Neutrophil (primary cell): ENCODE measurements around the gene ANO8.

Source experiments
- H3K27ac ChIP-seq: fragments of 200-600 bp; sonication (generic); 2 replicates; pipeline ENCODE4 v1.5.1; 2016; ENCODE audit warnings: mild to moderate bottlenecking, moderate library complexity
- H3K27me3 ChIP-seq: fragments of 200-600 bp; sonication (generic); 2 replicates; pipeline ENCODE4 v1.6.0; 2016; ENCODE audit warnings: mild to moderate bottlenecking
- H3K36me3 ChIP-seq: fragments of 200-600 bp; sonication (generic); 2 replicates; pipeline ENCODE4 v1.5.1; 2017
- H3K4me1 ChIP-seq, 2 experiments: fragments of 200-600 bp in 1 of 2; sonication (generic) in 1 of 2; 1 replicate in 1 of 2; 2 replicates in 1 of 2; pipeline versions ENCODE4 v1.5.1 to v1.6.1; 2013 to 2016; ENCODE audit warnings: low read depth in 1 of 2, low read length in 1 of 2, mild to moderate bottlenecking in 1 of 2, moderate library complexity in 1 of 2; ENCODE audit not compliant: control insufficient read depth in 1 of 2, insufficient read depth in 1 of 2
- H3K4me3 ChIP-seq, 2 experiments: fragments of 200-600 bp in 1 of 2; sonication (generic) in 1 of 2; 1 replicate in 1 of 2; 2 replicates in 1 of 2; pipeline ENCODE4 v1.5.1; 2013 to 2016; ENCODE audit warnings: low read depth in 1 of 2, low read length in 1 of 2, mild to moderate bottlenecking in 1 of 2, moderate library complexity in 1 of 2
- H3K9me3 ChIP-seq: fragments of 200-600 bp; sonication (generic); 2 replicates; pipeline ENCODE4 v1.5.1; 2016
- CTCF ChIP-seq: fragments of 200-600 bp; sonication (generic); IDR thresholded peaks from 2 replicates; pipeline ENCODE4 v1.5.1; 2016; ENCODE audit warnings: antibody characterized with exemption

ANO8 gene

GRCh38 chr19:17334414-17335409 lies at the start of gene ANO8:
Gene ANO8, minus strand, starts transcription at chr19:17334855. Its CDS starts 185 bp downstream, at chr19:17334670.
- TF ChIP-seq CTCF: no peak
- peak within 1 kb of the TSS; percentile 10 for H3K27ac ChIP-seq
- H3K36me3 ChIP-seq: no peaks in the 10 kb centered on the region
- peak within 1 kb of the TSS; percentile 63 to 70 for H3K4me3 ChIP-seq
- peaks cover 60% of the 10 kb centered on the region for H3K27me3 ChIP-seq
- H3K9me3 ChIP-seq: no peaks in the 10 kb centered on the region
- H3K4me1 ChIP-seq: peaks cover 39 to 44% of the 10 kb centered on the region in 2 experiments

GRCh38 chr19:17380426-17381138 lies 45.9 kb upstream of the ANO8 start:
- H3K4me1 ChIP-seq: peaks cover 7 to 9% of the 10 kb centered on the region in 2 experiments
- H3K27ac ChIP-seq: no peak overlapping the region
- H3K9me3 ChIP-seq: no peaks in the 10 kb centered on the region
- peaks cover 34% of the 10 kb centered on the region for H3K27me3 ChIP-seq
- no peak overlapping the region for H3K4me3 ChIP-seq
- no peaks in the 10 kb centered on the region for H3K36me3 ChIP-seq
- TF ChIP-seq CTCF: no peak

- Histone ChIP-seq H3K27ac (no peak overlapping the region), H3K4me1 (peaks cover 7 to 9% of the 10 kb centered on the region in 2 experiments), H3K9me3 (no peaks in the 10 kb centered on the region), H3K4me3 (no peak overlapping the region), H3K36me3 (no peaks in the 10 kb centered on the region), H3K27me3 (peaks cover 34% of the 10 kb centered on the region)
- no peak for TF ChIP-seq CTCF
Observed at GRCh38 chr19:17379221-17379631, 44.6 kb upstream of the ANO8 start.

- no peaks in the 10 kb centered on the region for H3K36me3 ChIP-seq
- no peak for TF ChIP-seq CTCF
Observed at GRCh38 chr19:17378271-17378670, 43.6 kb upstream of the ANO8 start.

GRCh38 chr19:17376935-17377600 lies 42.4 kb upstream of the ANO8 start, which contains the start of gene PLVAP:
Gene PLVAP, minus strand, starts transcription at chr19:17377342. Its CDS starts 54 bp downstream, at chr19:17377288.
- H3K4me3 ChIP-seq: no peak within 1 kb of the TSS
- no peak within 1 kb of the TSS for H3K27ac ChIP-seq
- H3K9me3 ChIP-seq: no peaks in the 10 kb centered on the region
- H3K4me1 ChIP-seq: peaks cover 0 to 6% of the 10 kb centered on the region in 2 experiments
- no peak for TF ChIP-seq CTCF
- no peaks in the 10 kb centered on the region for H3K36me3 ChIP-seq
- H3K27me3 ChIP-seq: peaks cover 34% of the 10 kb centered on the region

More at GRCh38 chr19:17378271-17378670, 43.6 kb upstream of the ANO8 start:
- Histone ChIP-seq H3K4me3 (no peak overlapping the region), H3K27ac (no peak overlapping the region), H3K27me3 (peaks cover 34% of the 10 kb centered on the region), H3K4me1 (peaks cover 7 to 9% of the 10 kb centered on the region in 2 experiments), H3K9me3 (no peaks in the 10 kb centered on the region)
